GM18867 (cell line): Measurements from ENCODE around the gene LAMA2.

Experiments
- ATAC-seq: cut with Tn5 transposase; IDR thresholded peaks from one replicate; pipeline ENCODE4 v1.9.1; 2021; ENCODE audit warnings: mild to moderate bottlenecking, moderate library complexity; ENCODE audit not compliant: unreplicated experiment

LAMA2 gene

DNA sequence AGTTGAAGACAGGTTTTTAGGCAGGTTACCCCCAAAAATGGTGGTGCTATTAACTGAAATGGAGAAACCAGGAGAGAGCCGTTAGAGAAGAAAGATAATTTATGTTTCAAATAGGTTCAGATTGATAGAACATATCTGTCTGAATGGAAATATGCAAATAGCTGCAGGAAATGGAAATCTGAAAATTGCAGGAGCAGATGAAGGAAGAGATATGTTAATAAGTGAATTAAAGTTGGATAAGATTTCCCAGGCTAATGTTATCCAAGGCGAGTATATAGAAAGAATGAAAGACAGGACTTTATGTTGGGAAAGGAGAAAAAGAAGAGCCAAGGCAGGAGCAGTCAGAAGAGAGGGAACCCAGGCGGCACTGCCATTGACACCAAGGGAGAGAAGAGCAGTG is 461.4 kb downstream of the LAMA2 start:
- no peak for ATAC-seq

DNA sequence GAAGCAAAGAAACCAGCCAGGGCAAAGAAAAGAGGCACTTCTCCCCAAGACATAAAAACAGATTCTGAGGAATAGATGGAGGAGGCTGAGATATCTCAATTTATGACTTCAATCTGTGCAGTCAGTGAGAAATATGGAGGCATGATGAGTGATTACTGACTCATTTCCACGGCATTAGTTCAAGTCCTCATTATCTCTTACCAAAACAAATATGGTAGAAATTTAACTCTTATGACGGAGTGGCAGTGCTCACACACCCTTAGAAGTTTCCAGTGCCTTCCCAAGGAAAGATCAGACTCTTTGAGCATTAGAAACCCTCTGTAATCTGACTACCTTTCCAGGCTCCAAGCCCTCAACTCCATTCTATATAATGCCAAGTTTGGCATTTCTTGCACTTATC is 463.0 kb downstream of the LAMA2 start:
- no peak for ATAC-seq

DNA sequence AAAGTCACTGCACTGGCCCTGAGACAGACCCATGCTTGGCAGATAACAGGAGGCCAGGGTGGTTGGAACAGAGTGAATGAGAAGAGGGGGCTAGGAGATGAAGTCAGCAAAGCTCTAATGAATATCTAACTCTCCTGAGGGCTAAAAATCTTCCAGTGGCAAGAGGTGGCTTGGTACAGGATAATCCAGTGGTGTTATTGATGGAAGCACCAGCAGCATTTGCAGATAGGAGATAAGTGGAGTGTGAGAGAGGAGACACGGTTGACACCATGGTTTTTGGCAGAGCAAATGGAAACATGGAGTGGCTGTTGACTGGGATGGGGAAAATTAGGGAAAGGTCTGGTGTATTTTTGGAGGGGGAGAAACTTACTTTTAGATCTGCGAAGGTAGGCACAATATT is 464.0 kb downstream of the LAMA2 start:
- ATAC-seq: no peak

DNA sequence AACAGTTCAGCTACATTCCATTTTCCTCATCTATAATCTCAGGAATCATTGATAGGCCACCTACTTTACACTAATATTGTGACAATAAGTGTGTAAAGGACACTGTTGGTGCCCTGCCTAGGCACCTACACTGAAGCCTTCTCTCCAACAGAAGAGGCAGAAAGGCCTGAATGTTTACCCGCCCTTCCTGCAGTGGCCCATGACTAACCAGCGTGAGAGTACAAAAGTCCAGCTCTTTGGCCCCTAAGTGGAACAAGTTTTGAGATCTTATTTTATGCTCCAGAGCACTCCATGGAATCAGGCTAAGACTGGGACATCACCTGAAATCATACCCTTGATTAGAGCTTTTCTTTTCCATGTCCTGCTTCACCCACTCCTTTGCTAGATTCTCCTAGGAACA is 467.3 kb downstream of the LAMA2 start:
- no peak for ATAC-seq

DNA sequence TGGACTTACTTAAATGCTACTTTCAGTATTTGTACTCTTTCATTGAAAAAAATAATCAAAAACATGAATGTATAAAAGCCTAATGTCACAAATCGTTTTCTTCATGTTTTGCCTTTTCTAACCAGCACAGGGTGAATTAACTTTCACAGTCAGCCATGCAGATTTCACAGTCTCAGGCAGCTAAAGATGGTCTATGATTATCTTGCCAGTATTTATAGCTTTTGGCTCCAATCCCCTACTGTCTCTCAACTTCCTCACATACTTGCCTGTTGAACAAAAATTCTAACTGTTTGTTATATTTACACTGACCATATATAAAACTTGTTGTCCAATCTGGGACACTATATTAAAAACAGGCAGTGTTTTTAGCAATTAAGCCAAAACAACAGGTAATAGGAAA is 468.9 kb downstream of the LAMA2 start:
- ATAC-seq: no peak

DNA sequence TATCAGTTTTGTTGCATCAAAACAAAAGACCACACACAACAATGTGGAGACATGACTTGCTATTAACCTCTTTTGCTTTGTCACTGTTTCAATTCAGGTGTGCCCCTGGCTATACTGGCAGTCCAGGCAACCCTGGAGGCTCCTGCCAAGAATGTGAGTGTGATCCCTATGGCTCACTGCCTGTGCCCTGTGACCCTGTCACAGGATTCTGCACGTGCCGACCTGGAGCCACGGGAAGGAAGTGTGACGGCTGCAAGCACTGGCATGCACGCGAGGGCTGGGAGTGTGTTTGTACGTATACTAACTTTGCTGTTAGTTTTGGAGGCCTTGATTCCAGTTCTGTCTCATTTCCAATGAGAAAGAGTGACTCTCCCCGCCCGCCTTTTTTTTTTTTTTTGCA is 470.1 kb downstream of the LAMA2 start:
- ATAC-seq: no peak

DNA sequence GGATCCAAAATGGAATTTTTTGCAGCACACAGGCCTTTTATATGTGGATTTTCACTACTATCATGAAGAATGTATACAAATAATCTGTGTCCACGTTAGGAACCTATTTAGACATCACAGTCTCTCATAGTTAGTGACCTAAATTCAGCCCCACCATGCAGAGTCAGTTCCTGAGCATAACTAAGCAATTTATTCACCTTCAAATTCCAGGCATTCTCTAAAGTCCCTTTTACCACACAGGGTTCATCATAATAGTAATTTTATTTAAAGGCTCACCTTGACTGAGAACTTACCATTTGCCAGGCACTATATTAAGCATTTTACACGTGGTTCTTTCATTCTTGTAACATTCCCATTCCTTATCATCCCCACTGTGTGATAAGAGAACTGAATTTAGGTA is 473.2 kb downstream of the LAMA2 start:
- no peak for ATAC-seq

DNA sequence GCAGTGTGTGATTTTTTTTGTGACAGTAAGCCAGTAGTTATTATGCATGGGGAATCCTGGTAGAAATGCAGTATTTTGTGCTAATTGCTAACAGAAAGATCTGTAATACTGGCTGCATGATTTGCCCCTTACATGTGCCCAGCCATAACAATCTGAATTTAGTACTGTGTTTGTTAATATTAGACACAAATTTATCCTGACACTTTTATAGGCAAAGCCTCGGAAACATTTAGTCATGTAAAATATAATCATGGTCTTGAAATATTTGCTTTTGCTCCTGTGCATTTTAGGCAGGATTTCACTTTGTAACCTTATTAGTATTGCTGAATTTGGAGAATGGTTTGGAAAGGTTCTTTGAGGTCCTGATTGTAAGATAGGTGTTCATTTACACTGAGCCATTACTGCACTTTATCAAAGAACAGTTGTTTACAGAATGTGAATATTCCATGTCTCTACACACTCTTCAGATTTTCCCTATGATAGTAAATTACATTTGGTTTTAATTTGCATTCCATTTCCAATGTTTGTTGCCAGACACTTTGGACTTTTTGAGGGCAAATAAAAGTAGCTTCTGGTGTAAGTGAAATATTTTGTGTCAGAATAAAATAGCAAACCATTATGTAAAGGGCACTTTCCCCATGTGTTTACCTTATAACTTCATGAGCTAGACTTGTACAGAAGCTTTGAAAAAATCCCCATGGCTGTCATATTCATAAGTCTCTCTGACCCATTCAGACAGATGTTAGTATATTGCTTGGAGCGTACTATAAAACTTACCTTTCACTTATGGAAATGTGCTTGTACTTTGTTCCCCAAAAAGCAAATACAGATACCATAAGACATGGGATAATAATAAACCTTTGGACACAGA is 477.1 kb downstream of the LAMA2 start:
- ATAC-seq: no peak

DNA sequence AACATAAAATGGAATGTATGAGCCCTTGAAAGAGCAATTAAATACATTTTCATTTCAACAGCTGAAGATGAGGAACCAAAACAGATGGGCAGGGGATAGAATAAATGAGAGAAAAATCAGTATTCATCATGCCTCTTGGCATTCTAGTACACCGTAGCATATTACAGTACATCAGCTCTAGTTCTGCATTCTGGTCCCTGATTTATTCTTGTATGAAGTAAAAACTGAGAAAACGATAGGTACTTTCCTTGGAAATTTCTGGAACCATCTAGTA is 477.7 kb downstream of the LAMA2 start:
- ATAC-seq: no peak

DNA sequence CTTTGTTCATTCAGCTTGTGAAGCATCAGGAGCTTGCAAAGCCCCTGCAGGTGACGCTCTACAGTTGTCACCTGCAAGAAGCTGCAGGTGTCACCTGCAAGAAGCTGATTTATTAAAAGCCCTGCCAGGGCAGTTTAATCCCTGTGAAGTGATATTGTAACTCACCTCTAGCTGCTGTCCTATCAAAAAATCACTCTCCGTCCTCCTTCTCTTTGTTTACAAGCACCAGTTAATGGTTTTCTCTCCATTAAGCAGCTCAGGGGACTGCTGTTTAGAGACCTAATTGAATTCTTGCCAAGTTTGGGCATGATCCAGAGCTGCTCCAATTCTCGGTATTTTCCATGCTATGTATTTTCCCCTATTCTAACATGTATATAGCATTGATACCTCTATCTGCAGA is 481.1 kb downstream of the LAMA2 start:
- no peak for ATAC-seq

DNA sequence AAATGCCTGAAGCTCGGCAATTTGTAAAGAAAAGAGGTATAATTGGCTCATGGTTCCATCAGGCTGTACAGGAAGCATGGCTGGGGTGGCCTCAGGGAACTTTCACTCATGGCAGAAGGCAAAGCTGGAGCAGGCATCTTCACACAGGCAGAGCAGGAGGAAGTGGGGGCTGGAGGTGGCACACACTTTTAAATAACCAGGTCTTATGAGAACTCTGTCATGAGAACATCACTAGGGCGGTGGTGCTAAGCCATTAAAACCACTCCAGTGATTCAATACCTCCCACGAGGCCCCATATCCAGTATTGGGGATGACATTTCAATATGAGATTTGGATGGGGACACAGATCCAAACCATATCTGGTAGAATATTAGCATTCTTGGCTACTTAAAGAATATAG is 481.8 kb downstream of the LAMA2 start:
- ATAC-seq: no peak

DNA sequence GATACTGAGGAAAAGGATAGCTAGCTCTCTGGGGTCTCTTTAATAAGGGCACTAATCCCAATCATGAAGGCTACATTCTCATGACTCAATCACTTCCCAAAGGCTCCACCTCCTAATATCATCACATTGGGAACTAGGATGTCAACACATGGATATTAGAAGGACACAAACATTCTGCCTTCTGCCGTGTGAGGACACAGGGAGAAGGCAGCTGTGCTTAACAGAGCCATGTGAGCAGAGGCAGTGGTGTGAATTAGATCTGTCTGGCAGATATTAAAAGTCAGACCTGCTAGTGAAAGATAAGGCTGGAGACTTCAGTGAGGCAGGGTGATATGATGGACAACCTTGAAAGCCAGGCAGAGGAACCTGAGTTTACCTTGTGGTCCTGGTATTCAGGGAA is 485.1 kb downstream of the LAMA2 start:
- ATAC-seq: no peak

DNA sequence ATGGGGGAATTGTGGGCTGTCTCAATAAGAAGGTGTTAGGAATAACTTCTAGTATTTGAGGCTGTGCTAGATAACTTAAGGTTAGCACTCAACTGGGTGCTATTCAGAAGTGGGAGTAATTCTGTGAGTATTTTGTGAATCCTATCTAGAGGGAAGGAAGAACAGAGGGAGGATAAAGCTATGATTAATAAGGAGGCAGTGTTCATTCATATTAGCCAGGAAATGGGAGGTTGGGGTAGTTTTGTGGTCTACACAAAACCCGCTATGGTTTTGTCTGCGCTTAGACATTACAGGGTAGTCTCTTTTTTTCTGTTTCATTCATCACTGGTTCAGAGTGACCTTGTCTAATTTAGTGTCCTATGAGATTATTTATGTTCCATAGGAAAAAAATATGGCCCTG is 486.0 kb downstream of the LAMA2 start:
- no peak for ATAC-seq

DNA sequence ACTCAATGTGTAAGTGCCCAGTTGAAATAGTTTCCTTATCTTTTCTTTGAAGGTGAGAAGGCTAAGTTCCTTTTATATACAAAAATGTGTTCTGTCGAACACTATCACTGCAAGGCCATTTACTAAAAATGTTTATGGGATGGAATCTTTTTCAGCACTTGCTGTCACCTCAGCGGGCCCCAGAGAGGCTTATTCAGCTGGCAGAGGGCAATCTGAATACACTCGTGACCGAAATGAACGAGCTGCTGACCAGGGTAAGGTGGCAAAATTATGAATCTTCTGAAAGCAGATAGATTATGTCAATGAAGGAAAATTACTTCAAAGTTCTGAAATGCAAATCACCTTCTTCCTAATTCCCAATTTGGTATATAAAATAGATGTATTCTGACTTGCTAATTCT is 486.8 kb downstream of the LAMA2 start:
- ATAC-seq: no peak

DNA sequence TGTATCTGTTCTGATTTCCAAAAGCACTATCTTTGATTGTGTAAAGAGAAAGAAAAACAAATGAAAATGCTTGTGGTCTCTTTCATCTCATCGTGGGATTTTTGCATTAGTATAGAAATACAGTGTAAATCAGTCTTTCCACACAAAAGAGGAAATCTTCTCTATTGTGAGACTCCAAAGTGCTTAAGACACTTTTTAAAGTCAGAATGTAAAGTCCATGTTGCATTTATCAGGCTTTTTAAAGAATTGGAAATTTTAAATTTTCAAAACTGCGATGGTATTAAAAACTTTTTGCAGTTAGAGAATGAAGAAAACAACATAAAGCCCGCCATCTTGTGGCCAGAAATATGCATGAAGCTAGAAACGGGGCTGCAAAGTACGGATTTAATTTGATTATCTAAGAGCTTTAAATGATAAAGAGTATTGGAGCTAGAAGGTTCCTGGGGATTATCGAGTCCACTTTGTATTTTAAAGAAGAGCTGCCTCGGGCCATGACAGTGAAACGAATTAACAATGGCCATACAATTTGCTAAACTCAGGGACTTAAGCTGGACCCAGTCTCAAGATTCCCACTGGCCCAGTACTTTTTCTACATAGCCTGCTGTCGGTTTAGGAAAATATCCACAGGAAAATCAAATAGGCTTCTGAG is 487.5 kb downstream of the LAMA2 start:
- ATAC-seq: peak; percentile 80

DNA sequence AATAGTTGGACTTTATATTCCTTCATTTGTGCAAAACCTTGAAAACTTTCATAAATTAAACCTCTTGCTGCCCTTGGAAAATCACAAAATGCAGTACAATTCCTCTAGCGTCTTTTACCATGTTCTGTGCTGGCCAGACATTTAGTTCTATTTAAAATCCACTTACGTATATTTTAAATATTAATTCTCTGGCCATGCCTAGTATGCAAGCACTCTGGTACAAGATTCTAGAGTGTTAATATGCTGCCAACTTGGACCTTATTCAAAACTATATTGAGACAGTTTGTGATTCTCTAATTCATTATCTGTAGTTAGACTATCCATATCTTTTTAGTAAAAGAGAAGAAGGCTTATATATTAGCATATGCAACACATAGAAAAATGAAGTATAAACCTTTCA is 498.9 kb downstream of the LAMA2 start:
- no peak for ATAC-seq

DNA sequence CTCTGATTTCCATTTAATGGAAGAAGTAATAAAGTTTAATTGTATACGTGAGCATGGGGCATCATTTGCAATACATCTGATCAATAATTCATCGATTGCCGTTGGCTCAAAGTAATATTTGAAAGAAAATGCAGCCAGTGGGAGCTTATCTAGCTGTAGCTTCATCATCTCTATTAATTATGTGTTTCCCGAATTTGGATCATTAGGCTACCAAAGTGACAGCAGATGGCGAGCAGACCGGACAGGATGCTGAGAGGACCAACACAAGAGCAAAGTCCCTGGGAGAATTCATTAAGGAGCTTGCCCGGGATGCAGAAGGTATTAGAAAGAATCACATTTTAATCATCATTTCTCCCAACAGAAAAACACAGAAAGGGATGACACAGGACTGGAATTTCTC is 500.0 kb downstream of the LAMA2 start:
- ATAC-seq: no peak

DNA sequence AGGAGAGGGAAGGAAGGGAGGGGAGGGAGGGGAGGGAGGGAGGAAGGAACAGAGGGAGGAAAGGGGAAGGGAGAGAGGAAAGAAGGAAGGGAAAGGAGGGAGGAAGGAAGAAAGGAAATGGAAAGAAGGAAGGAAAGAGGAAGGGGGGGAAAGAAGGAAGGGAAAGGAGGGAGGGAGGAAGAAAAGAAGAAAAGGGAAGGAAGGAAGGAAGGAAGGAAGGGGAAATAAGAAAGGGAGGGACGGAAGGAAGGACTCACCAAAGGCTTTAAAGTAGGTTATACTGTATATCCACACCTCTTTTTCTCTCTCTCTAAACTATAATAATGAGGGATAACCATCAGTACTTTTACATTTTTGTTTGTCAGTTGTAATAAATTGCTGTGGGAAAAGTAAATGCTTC is 502.2 kb downstream of the LAMA2 start:
- ATAC-seq: no peak

DNA sequence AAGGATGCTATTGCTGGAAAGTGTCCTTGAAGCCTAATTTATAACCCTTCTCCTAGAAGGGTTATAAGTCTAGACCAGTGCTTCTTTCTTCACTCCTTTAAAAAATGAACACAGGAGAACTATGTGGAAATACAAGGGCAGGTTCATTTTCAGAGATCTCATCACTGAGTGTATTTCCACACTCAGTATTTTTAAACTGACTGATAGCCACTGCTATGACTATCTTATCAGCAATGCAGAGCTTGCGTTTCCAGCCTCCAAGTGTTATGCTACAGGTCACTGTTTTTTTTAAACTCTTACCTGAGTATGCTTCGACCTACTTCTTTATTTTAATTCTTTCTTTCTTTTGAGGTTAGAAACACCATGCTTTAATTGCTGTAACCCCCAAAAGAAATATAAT is 508.0 kb downstream of the LAMA2 start:
- ATAC-seq: no peak

DNA sequence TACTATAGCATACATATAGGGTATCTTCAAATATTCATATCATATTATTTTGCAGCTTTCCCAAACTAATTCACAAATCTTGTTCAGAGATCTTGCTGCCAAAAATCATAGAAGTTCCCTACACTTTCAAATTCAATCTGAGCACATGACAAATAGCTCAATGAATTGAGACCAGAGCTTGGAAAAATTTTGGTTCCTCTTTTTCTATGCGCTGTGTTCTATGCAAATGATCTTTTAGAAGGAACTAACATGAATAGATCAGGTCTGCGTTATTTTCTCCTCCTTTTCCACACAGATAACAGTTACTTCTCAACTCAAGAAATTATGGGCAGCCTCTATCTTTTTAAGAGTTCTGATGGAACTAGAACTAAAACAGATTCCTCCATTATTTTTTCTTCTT is 510.7 kb downstream of the LAMA2 start:
- ATAC-seq: peak; percentile 55

DNA sequence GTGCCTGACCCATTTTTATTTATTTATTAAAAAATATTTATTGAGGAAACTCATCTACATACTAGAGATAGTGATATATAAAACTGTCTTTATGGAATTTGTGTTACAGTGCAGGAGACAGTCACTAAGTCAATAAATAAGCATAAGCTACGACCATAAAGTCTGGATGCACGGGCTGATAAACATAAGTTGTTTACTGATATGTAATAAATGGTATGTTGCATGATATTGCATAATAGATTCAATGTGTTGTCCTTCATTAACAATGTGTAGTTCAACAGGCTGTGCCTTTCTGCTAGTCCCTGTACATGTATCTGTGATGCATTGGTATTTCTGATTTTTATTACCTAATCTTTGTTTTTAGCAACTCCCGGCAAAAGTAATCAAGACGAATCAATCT is 515.8 kb downstream of the LAMA2 start:
- no peak for ATAC-seq

DNA sequence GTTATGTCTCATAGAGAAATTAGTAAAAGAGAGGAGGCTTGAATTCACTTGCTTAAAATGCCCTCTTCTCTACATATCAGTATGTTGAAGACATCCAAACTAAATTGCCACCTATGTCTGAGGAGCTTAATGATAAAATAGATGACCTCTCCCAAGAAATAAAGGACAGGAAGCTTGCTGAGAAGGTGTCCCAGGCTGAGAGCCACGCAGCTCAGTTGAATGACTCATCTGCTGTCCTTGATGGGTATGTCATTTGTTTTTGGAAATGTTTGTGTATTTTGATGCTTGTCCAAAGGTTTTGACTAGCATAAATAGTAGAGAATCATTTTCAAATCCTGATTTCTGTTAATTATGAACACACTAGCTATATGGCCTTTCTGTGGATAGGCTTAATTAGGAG is 519.3 kb downstream of the LAMA2 start:
- ATAC-seq: no peak

DNA sequence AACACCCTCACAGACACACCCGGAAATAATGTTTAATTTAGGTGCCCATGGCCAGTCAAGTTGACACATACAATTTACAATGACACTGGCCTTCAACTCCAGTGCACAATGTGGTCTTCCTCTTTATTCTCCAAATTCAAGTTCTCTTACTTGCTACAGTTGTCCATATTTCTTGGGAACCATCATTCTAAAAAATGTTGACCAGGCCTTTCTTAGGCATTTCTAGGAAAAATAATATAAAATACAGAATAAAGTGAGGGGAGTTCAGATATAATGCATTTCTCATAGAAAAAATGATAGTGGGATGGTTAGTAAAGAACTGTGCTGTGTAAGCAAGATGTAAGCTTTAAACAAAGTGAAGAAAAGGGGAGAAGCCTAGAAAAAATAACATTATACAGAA is 528.2 kb downstream of the LAMA2 start:
- ATAC-seq: no peak
